ENCODE measurements around the gene KRTAP29-1. TPM values are rescaled to one million over a fixed set of nuclear protein-coding genes. Genes with fewer than 3 reads are reported as not detected.
"Not testable (repeated sequence)": the region's sequence is repeated elsewhere in the genome, so short reads cannot be mapped to it uniquely, and the experiment has no call there.

Gene KRTAP29-1
- total RNA-seq, 2 donors from 2014 or later: not detected

- H3K27me3 Mint-ChIP-seq (ENCODE audit: low read depth): no peaks in the 10 kb centered on the region
- ATAC-seq (replicated peaks in 1 of 2): no peak
- no peak overlapping the region for H3K4me3 Mint-ChIP-seq
- no peaks in the 10 kb centered on the region for H3K36me3 Mint-ChIP-seq (ENCODE audit: insufficient read depth in 2 of 2)
- H3K4me1 Mint-ChIP-seq (ENCODE audit: low read depth): peaks cover 15% of the 10 kb centered on the region
- DNase-seq: no peak
- H3K27ac Mint-ChIP-seq: no peak overlapping the region
- H3K9me3 Mint-ChIP-seq: no peaks in the 10 kb centered on the region
Observed at GRCh38 chr17:41302981-41303380, 330 bp upstream of the KRTAP29-1 start.

DNA sequence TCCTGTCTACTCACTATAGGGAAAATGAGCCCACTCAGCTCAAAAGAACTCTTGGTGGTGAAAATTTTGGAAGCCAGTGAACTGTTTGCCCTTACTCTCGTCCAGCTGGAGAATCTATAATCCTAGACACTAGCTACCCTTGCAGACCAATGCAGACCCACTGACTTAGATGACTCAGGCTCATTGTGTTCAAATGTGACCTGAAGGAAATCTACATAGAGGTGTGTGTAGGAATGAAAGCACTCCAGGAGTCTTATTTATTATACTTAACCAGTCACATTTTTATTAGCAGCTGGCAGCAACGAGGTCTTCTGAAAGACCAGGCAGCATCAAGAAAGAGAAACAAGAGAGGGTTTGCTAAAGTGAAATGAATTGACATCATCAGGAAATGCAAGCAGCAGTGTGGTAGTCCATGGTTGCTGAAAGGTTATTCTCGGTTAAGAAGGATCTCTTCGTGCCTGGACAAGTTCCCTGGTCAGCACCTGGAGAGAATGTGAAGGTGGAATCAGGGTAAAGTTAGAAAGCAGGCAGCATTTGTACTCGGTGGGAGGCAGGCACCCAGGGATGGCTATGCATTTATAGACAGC, 1.4 kb downstream of the KRTAP29-1 start:
- ATAC-seq (replicated peaks in 1 of 2): no peak
- Mint-ChIP-seq H3K9me3 (no peaks in the 10 kb centered on the region), H3K27ac (no peak overlapping the region)

GRCh38 chr17:41298458-41299135, 4.1 kb downstream of the KRTAP29-1 start:
- Mint-ChIP-seq H3K27me3 (ENCODE audit: low read depth) (no peaks in the 10 kb centered on the region), H3K36me3 (ENCODE audit: insufficient read depth in 2 of 2) (no peaks in the 10 kb centered on the region), H3K4me3 (no peak overlapping the region), H3K27ac (no peak overlapping the region), H3K9me3 (no peaks in the 10 kb centered on the region), H3K4me1 (ENCODE audit: low read depth) (no peaks in the 10 kb centered on the region)
- ATAC-seq (replicated peaks in 1 of 2): no peak
- DNase-seq: no peak

More for the DNA sequence above, 1.4 kb downstream of the KRTAP29-1 start:
- no peak for DNase-seq
- Mint-ChIP-seq H3K4me1 (ENCODE audit: low read depth) (no peaks in the 10 kb centered on the region), H3K4me3 (no peak overlapping the region), H3K36me3 (ENCODE audit: insufficient read depth in 2 of 2) (no peaks in the 10 kb centered on the region), H3K27me3 (ENCODE audit: low read depth) (no peaks in the 10 kb centered on the region)

DNA sequence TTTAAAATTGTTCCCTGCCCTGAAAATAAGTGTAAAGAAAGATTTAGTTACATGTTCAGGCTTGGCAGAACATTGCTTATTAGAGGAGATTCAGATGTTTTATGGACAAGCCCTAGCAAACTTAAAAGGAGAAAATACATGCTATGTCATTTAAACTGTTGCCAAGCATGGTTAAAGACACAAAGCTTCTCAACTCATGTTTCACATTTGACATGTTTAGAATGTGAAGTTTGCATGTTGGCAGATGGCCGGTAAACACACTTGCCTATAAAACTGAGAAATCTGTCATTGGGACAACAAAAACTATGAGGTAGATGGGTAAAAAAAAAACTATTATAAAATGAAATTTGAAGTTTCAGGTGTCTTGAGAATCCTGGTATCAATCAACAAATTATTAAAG, 5.8 kb downstream of the KRTAP29-1 start:
- Mint-ChIP-seq H3K27ac (no peak overlapping the region), H3K36me3 (ENCODE audit: insufficient read depth in 2 of 2) (no peaks in the 10 kb centered on the region), H3K9me3 (no peaks in the 10 kb centered on the region), H3K4me3 (no peak overlapping the region), H3K4me1 (ENCODE audit: low read depth) (no peaks in the 10 kb centered on the region), H3K27me3 (ENCODE audit: low read depth) (no peaks in the 10 kb centered on the region)
- DNase-seq (no peak), ATAC-seq (replicated peaks in 1 of 2) (no peak)

DNA sequence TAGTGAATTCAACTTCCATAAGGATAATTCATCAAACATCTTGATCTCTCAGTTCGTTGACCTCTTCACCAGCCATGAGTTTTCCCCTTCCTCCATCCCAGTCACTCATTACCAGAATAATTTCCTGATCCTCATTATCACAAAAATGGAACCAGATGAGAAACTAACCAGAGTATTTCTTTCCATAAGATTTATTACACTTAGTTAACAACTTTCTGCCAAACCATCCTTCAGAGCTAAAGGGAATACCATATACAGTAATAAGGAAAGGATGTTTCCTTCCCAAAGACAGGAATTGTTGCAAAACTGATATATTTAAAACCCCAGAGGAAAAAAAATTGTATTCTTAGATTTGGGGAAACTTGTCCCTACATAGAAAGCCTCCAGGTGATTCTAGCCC, 8.6 kb downstream of the KRTAP29-1 start:
- no peaks in the 10 kb centered on the region for H3K36me3 Mint-ChIP-seq (ENCODE audit: insufficient read depth in 2 of 2)
- H3K9me3 Mint-ChIP-seq: no peaks in the 10 kb centered on the region
- H3K27me3 Mint-ChIP-seq (ENCODE audit: low read depth): no peaks in the 10 kb centered on the region
- no peak overlapping the region for H3K4me3 Mint-ChIP-seq
- ATAC-seq (replicated peaks in 1 of 2): no peak
- no peaks in the 10 kb centered on the region for H3K4me1 Mint-ChIP-seq (ENCODE audit: low read depth)
- H3K27ac Mint-ChIP-seq: no peak overlapping the region
- no peak for DNase-seq

DNA sequence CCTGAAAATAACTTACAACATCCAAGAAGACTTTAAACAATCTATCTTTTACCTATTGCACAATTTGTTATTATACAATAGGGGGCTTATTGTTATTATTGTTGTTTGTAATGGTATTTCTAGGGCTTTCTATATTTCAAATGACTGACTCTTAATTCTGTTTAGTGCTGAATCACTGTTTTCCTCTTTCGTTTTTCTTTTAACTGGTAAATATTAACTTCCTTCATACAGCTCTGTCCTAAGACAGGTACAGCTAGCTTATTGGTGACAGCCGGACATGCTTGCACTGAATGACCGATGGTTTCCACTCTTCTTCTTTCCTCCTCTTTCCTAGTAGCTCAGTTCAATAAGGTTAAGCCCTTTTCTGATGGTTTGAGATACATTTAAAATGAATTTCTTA, 15.6 kb downstream of the KRTAP29-1 start:
- no peak for DNase-seq
- H3K27me3 Mint-ChIP-seq (ENCODE audit: low read depth): no peaks in the 10 kb centered on the region
- H3K4me1 Mint-ChIP-seq (ENCODE audit: low read depth): peaks cover 9% of the 10 kb centered on the region
- no peak for ATAC-seq (replicated peaks in 1 of 2)
- no peaks in the 10 kb centered on the region for H3K36me3 Mint-ChIP-seq (ENCODE audit: insufficient read depth in 2 of 2)
- H3K27ac Mint-ChIP-seq: no peak overlapping the region
- no peak overlapping the region for H3K4me3 Mint-ChIP-seq
- H3K9me3 Mint-ChIP-seq: no peaks in the 10 kb centered on the region

GRCh38 chr17:41284546-41284945, 18.1 kb downstream of the KRTAP29-1 start:
- ATAC-seq (replicated peaks in 1 of 2): no peak
- no peak for DNase-seq
- Mint-ChIP-seq H3K4me3 (no peak overlapping the region), H3K27me3 (ENCODE audit: low read depth) (no peaks in the 10 kb centered on the region), H3K4me1 (ENCODE audit: low read depth) (peaks cover 9% of the 10 kb centered on the region), H3K9me3 (no peaks in the 10 kb centered on the region), H3K36me3 (ENCODE audit: insufficient read depth in 2 of 2) (no peaks in the 10 kb centered on the region), H3K27ac (no peak overlapping the region)

DNA sequence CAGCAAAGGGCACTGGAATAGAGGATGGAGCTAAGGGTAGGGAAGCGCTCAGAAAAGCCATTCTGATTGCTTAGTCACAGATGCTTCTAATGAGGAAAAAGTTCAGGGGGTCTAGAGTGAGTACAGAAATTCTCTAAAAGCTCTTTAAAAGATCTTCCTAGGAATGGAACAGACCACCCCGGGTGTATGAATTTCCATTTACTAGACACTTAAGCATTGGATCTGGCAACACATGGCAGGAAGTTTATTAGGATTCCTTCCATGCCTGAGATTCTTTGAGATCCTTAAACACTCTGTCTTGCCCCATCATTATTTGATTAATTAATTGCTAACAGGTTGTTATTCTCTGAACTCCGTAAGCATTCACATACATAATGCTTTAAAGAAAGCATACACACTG, 18.6 kb downstream of the KRTAP29-1 start:
- Mint-ChIP-seq H3K4me3 (no peak overlapping the region), H3K27ac (no peak overlapping the region), H3K4me1 (ENCODE audit: low read depth) (peaks cover 9% of the 10 kb centered on the region), H3K27me3 (ENCODE audit: low read depth) (no peaks in the 10 kb centered on the region), H3K36me3 (ENCODE audit: insufficient read depth in 2 of 2) (no peaks in the 10 kb centered on the region), H3K9me3 (no peaks in the 10 kb centered on the region)
- DNase-seq: no peak
- no peak for ATAC-seq (replicated peaks in 1 of 2)

DNA sequence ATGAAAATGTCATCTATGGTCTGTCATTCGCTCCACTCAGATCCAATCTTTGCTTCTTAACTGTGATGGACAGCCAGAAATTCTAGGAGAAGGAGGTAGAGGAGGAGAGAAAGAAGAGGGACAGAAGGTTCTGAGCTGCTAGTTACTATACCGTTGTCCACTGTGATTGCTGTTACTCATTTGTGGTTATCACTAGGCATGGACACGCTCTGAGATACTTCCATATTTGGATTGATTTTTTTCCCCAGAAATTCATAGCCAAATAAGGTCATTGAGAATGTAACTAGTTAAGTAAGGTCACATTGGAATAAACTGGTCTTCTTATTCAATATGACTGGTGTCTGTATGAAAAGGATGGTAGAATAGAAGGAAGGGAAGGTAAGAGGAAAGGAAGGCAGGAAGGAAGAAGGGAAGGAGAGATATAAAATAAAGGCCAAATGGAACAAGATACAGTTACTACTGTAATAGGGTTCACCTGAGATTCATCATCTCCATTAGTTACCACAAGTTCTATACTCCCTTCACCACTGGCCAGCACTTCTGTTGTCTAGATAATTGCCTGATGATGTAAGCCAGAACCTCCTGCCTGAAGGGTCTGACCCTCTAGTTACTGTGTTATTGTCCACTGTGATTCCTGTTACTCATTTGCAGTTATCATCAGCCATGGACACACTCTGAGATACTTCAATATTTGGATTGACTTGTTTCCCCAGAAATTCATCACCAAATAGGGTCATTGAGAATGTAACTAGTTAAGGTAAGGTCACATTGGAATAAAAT, 24.3 kb downstream of the KRTAP29-1 start:
- Mint-ChIP-seq H3K27me3 (ENCODE audit: low read depth) (peaks cover 15% of the 10 kb centered on the region), H3K4me3 (no peak overlapping the region), H3K27ac (no peak overlapping the region), H3K4me1 (ENCODE audit: low read depth) (no peaks in the 10 kb centered on the region), H3K9me3 (no peaks in the 10 kb centered on the region), H3K36me3 (ENCODE audit: insufficient read depth in 2 of 2) (no peaks in the 10 kb centered on the region)
- DNase-seq (no peak), ATAC-seq (replicated peaks in 1 of 2) (no peak)

- peaks cover 22% of the 10 kb centered on the region for H3K27me3 Mint-ChIP-seq (ENCODE audit: low read depth)
- H3K9me3 Mint-ChIP-seq; H3K4me3 Mint-ChIP-seq; H3K36me3 Mint-ChIP-seq (ENCODE audit: insufficient read depth in 2 of 2); ATAC-seq (replicated peaks in 1 of 2); DNase-seq; H3K27ac Mint-ChIP-seq; H3K4me1 Mint-ChIP-seq (ENCODE audit: low read depth): not testable (repeated sequence)
Observed at GRCh38 chr17:41275648-41276190, 26.9 kb downstream of the KRTAP29-1 start, which contains the start of gene KRTAP9-7. KRTAP9-7 (plus strand) TSS chr17:41275698; CDS start chr17:41275698, 0 bp downstream.

DNA sequence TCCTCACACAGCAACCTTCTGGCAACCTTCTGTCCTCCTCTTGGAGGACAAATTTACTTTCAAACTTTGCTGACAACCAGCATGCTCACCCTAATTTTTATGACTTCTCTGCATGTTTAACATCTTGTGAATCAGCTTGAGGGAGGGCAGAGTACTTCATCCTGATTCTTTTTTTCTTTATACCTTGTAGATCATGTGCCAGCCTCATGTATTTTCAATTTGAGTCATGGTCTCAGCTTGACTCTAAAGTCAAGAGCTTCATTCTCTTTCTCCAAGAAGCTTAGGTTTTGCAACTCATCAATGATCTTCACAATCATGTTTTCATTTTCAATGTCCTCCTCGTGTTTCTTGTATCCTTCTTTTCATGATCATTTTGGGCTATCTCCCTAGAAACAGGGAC, 30.8 kb downstream of the KRTAP29-1 start:
- Mint-ChIP-seq H3K27ac (no peak overlapping the region), H3K9me3 (peaks cover 0 to 1% of the 10 kb centered on the region in 2 donors)
- peak; percentile 70 to 71 for ATAC-seq (replicated peaks in 1 of 2)

DNA sequence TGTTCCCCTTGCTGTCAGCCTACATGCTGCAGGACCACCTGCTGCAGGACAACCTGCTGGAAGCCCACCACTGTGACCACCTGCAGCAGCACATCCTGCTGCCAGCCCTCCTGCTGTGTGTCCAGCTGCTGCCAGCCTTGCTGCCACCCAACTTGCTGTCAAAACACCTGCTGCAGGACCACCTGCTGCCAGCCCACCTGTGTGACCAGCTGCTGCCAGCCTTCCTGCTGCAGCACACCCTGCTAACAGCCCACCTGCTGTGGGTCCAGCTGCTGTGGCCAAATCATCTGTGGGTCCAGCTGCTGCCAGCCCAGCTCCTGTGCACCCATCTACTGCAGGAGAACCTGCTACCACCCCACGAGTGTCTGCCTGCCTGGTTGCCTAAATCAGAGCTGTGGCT, 31.3 kb downstream of the KRTAP29-1 start:
- not testable (repeated sequence) for ATAC-seq (replicated peaks in 1 of 2); H3K27ac Mint-ChIP-seq; H3K4me1 Mint-ChIP-seq (ENCODE audit: low read depth); H3K36me3 Mint-ChIP-seq (ENCODE audit: insufficient read depth in 2 of 2); H3K4me3 Mint-ChIP-seq; H3K9me3 Mint-ChIP-seq; DNase-seq
- peaks cover 22% of the 10 kb centered on the region for H3K27me3 Mint-ChIP-seq (ENCODE audit: low read depth)

More for the DNA sequence above, 30.8 kb downstream of the KRTAP29-1 start:
- peaks cover 22% of the 10 kb centered on the region for H3K27me3 Mint-ChIP-seq (ENCODE audit: low read depth)
- DNase-seq: peak in 1 of 2 donors; percentile 1
- H3K4me3 Mint-ChIP-seq: no peak overlapping the region
- peaks cover 10% of the 10 kb centered on the region for H3K4me1 Mint-ChIP-seq (ENCODE audit: low read depth)
- H3K36me3 Mint-ChIP-seq (ENCODE audit: insufficient read depth in 2 of 2): no peaks in the 10 kb centered on the region

DNA sequence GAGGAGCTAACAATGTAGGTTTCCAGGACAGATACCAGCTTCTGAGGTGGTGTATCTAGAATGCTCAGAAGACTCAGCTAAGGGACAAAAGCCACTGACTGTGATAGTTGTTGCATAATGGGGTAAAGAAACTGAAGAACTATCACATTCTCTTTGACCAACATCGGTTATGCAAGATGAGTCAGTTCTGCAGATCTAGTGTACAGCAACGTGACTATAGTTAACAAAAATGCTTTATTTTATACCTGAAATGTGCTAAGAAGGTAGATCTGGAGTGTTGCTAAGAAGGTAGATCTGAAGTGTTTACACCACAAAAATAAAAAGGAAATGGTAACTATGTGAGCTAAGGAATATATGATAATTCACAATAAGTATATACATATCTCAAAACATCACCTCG, 34.9 kb downstream of the KRTAP29-1 start:
- Mint-ChIP-seq H3K27me3 (ENCODE audit: low read depth) (peaks cover 14% of the 10 kb centered on the region), H3K4me1 (ENCODE audit: low read depth) (peaks cover 14% of the 10 kb centered on the region), H3K9me3 (peaks cover 0 to 1% of the 10 kb centered on the region in 2 donors), H3K36me3 (ENCODE audit: insufficient read depth in 2 of 2) (no peaks in the 10 kb centered on the region), H3K4me3 (no peak overlapping the region), H3K27ac (no peak overlapping the region)
- no peak for DNase-seq
- ATAC-seq (replicated peaks in 1 of 2): no peak

Data from activated T-cell treated with anti-CD3 and anti-CD28 coated beads, Interleukin-2, amount 50 U/mL, for 72 hours (primary cell).